Naive thymus-derived CD4-positive, alpha-beta T cell (primary cell): Measurements from ENCODE around the gene ADGRL1. TPM values are rescaled to one million over a fixed set of nuclear protein-coding genes. Genes with fewer than 3 reads are reported as not detected.
A peak's percentile ranks its signal among the peaks of the same experiment; 100 is the strongest.

Source experiments
- ATAC-seq: fragments of 150-1000 bp; cut with Tn5 transposase; 2 replicates; pipeline ENCODE4 v1.10.0; 2021; ENCODE audit warnings: mild to moderate bottlenecking, moderate library complexity
- CTCF ChIA-PET: fragments of 350-600 bp; sonication (Branson Sonifier 250); formaldehyde crosslinking; loops from one replicate; lab custom pipeline; 2021; ENCODE audit warnings: antibody characterized with exemption; lab: Charles Lee
- POLR2A ChIA-PET: fragments of 350-600 bp; sonication (Branson Sonifier 250); formaldehyde crosslinking; loops from one replicate; lab custom pipeline; 2021; ENCODE audit warnings: antibody characterized with exemption, inconsistent platforms; lab: Charles Lee
- DNase-seq, 9 donors: peaks; one replicate each; pipeline versions ENCODE4 v3.0.0 to v3.0.0-alpha.2; 2020 to 2022; ENCODE audit warnings: mixed read lengths in 1 of 9
- H3K27ac ChIP-seq: one replicate; pipeline ENCODE4 v1.7.0; 2013; ENCODE audit warnings: mild to moderate bottlenecking, low read depth, low read length, moderate library complexity
- H3K27me3 ChIP-seq, 2 donors: one replicate each; pipeline ENCODE4 v1.7.0; 2013; ENCODE audit warnings: low read length in 2 of 2, mild to moderate bottlenecking in 2 of 2, moderate library complexity in 2 of 2; ENCODE audit not compliant: control insufficient read depth in 2 of 2, insufficient read depth in 2 of 2
- H3K36me3 ChIP-seq, 3 experiments: 1 replicate in 2 of 3; 2 replicates in 1 of 3; pipeline ENCODE4 v1.7.0; 2013; ENCODE audit warnings: low read length in 3 of 3, mild to moderate bottlenecking in 3 of 3, moderate library complexity in 1 of 3; ENCODE audit not compliant: insufficient read depth in 3 of 3, control insufficient read depth in 2 of 3
- H3K4me1 ChIP-seq, 2 donors: one replicate each; pipeline ENCODE4 v1.7.0; 2013; ENCODE audit warnings: low read length in 2 of 2, mild to moderate bottlenecking in 2 of 2, moderate library complexity in 1 of 2; ENCODE audit not compliant: control insufficient read depth in 2 of 2, insufficient read depth in 2 of 2
- H3K4me3 ChIP-seq: 2 replicates; pipeline ENCODE4 v1.7.0; 2013; ENCODE audit warnings: mild to moderate bottlenecking, low read length
- H3K9me3 ChIP-seq, 3 experiments: 1 replicate in 2 of 3; 2 replicates in 1 of 3; pipeline ENCODE4 v1.7.0; 2013; ENCODE audit warnings: low read length in 3 of 3; ENCODE audit not compliant: control insufficient read depth in 2 of 3
- H3K27ac Mint-ChIP-seq, 9 donors: one replicate each; pipeline ENCODE4 v1.8.0; 2020 to 2022; ENCODE audit warnings: mixed read lengths in 9 of 9, mild to moderate bottlenecking in 8 of 9, moderate library complexity in 5 of 9, inconsistent platforms in 2 of 9
- H3K27me3 Mint-ChIP-seq, 5 donors: one replicate each; pipeline ENCODE4 v1.8.0; 2021 to 2022; ENCODE audit warnings: mixed read lengths in 5 of 5, mild to moderate bottlenecking in 1 of 5
- H3K36me3 Mint-ChIP-seq, 5 donors: one replicate each; pipeline ENCODE4 v1.8.0; 2020 to 2022; ENCODE audit warnings: mixed read lengths in 5 of 5, mild to moderate bottlenecking in 3 of 5, inconsistent platforms in 1 of 5
- H3K4me1 Mint-ChIP-seq, 7 donors: one replicate each; pipeline ENCODE4 v1.8.0; 2020 to 2022; ENCODE audit warnings: mixed read lengths in 7 of 7, mild to moderate bottlenecking in 3 of 7, inconsistent platforms in 1 of 7
- H3K4me3 Mint-ChIP-seq, 10 donors: one replicate each; pipeline ENCODE4 v1.8.0; 2020 to 2022; ENCODE audit warnings: mild to moderate bottlenecking in 10 of 10, mixed read lengths in 10 of 10, moderate library complexity in 6 of 10, inconsistent platforms in 2 of 10
- H3K9me3 Mint-ChIP-seq, 11 donors: one replicate each; pipeline ENCODE4 v1.8.0; 2020 to 2022; ENCODE audit warnings: mixed read lengths in 11 of 11, mild to moderate bottlenecking in 4 of 11, inconsistent platforms in 1 of 11, moderate library complexity in 1 of 11
- intact Hi-C, 2 donors: fragments of 100-400 bp; cut with micrococcal nuclease; formaldehyde crosslinking; loops; one replicate each; pipeline ENCODE4 v1.15.1; 2023
- polyA plus RNA-seq, 2 donors: library from polyadenylated mRNA; unstranded; fragments of 300-500 nt; fragmentation: Illumina TruSeq; gene quantifications; one replicate each; pipeline ENCODE4 v1.2.3, GENCODE V29; 2021
- total RNA-seq, 6 experiments: library from RNA in 5 of 6; stranded (reverse) in 5 of 6; gene quantifications; 1 replicate in 5 of 6; 2 replicates in 1 of 6; pipeline ENCODE4 v1.2.3 and lab custom pipeline; 2021 to 2026

Gene ADGRL1
- total and polyA plus RNA-seq, 7 experiments from 2014 or later = 0.72 to 39.4 (median 31.1) TPM

DNA sequence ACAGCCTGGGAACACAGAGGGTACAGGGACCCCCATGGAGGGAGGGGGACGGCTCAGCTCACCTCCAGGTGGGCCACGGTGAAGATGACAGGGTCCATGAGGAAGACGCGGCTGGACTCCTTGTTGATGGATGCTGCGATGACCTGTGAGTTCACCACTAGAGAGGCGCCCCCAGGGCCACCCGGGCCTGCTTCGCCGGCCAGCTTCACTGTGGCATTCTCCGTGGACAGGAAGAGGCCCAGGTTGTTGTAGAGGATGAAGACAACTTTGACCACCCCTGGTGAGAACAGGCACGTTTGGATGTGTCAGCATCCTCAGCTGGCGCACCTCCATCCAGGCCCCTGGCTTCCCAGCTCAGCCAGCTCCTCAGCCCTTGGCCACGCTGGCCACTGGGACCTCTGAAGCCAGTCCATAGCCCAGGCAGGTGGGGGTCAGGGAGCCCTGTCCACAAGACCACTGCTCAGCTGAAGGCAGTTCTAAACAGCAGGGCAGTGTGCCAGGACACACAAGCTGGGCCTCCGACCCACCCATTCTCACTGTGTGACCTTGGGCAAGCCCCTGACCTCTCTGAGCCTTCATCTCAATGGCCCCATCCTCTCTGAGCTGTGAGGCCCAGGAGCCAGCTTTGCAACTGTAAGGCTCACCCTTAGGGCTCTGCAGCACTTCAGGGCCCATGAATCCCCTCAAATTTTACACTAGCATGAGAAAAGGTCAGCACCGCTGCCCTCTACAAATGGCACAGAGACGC lies 47.5 kb downstream of the ADGRL1 start:
- CTCF ChIA-PET = interaction anchor here (1.3 kb wide), 1 partner anchor 10 kb away, joined by 3 read pairs; no protein-coding TSS in a partner anchor
- H3K9me3 Mint-ChIP-seq = no peaks in the 10 kb centered on the region
- H3K36me3 ChIP-seq = peaks cover 0 to 81% (median 7%) of the 10 kb centered on the region in 3 experiments
- no peaks in the 10 kb centered on the region for H3K27me3 ChIP-seq
- no peak for DNase-seq
- no peaks in the 10 kb centered on the region for H3K9me3 ChIP-seq
- H3K27ac ChIP-seq = no peak overlapping the region
- peaks cover 0 to 23% (median 3%) of the 10 kb centered on the region in 5 donors for H3K36me3 Mint-ChIP-seq
- no peak overlapping the region for H3K27ac Mint-ChIP-seq
- H3K27me3 Mint-ChIP-seq = no peaks in the 10 kb centered on the region
- ATAC-seq = no peak
- no peaks in the 10 kb centered on the region for H3K4me1 Mint-ChIP-seq
- no peak overlapping the region for H3K4me3 Mint-ChIP-seq
- intact Hi-C loops = no loop called here
- POLR2A ChIA-PET = interaction anchor here (1.4 kb wide), 1 partner anchor 9 kb away, joined by 4 read pairs; no protein-coding TSS in a partner anchor
- no peak overlapping the region for H3K4me3 ChIP-seq
- H3K4me1 ChIP-seq = no peaks in the 10 kb centered on the region

DNA sequence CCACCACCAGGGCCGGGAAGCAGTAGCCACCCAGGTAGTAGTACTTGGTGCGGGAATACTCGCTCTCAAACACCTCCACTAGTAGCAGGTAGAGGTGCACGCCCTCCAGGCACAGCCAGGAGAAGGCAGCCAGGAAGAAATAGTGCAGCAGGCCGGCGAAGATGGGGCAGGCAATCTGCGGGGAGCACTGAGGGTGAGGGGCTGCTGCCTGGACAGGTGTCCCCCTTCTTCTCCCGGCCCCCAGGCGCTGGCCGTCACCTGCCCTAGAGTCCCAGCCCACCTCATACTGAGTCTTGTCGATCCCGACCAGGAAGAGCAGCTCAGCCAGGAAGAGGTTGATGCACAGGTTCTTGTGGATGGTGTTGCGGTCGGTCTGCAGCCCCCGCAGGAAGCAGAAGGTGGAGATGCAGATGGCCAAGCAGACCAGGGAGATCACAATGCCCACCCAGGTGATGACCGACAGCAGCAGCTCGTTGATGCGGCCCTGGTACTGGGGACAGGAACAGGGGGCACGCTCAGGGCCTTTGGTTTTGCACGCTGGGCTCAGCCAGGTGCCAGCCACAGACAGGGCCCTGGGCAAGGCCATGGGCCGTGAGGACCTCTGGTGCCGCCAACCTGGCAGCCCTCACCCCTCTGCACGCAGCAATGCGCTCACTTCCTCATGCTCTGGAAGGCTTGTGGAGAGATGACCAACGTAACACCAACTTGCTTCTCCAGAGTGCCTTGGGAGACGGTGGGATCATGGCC lies 48.8 kb downstream of the ADGRL1 start:
- ChIA-PET POLR2A (interaction anchor here (1.9 kb wide), 1 partner anchor 11 kb away, joined by 4 read pairs; no protein-coding TSS in a partner anchor), CTCF (no interaction called here)
- peaks cover 0 to 5% (median 4%) of the 10 kb centered on the region in 7 donors for H3K4me1 Mint-ChIP-seq
- peaks cover 0 to 79% (median 6%) of the 10 kb centered on the region in 3 experiments for H3K36me3 ChIP-seq
- DNase-seq = no peak
- no peak overlapping the region for H3K27ac ChIP-seq
- H3K9me3 Mint-ChIP-seq = no peaks in the 10 kb centered on the region
- H3K4me3 Mint-ChIP-seq = no peak overlapping the region
- H3K27me3 Mint-ChIP-seq = no peaks in the 10 kb centered on the region
- H3K9me3 ChIP-seq = no peaks in the 10 kb centered on the region
- peak overlapping the region in 2 of 9 donors; percentile 17 to 70 for H3K27ac Mint-ChIP-seq
- H3K4me3 ChIP-seq = no peak overlapping the region
- intact Hi-C loops = no loop called here
- H3K27me3 ChIP-seq = no peaks in the 10 kb centered on the region
- no peak for ATAC-seq
- H3K4me1 ChIP-seq = no peaks in the 10 kb centered on the region
- peaks cover 0 to 20% (median 7%) of the 10 kb centered on the region in 5 donors for H3K36me3 Mint-ChIP-seq

DNA sequence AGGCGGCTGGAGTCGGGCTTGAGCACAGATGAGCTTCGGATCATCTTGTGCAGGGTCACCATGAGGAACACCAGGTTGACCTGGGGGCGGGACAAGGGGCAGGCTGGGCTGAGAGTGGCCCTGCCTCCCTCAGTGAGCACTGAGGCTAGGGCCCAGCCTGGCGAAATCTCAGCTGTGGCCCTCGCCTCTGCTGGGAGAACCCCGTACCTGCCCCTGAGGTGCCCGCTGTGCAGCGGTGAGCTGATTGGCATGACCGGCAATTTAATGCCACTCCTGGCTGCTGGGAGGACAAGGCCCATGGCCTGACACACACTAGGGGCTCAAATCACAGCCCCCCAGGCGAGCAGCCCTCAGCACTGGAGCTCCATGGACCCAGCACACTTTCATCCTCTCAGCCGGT lies 49.8 kb downstream of the ADGRL1 start:
- Histone ChIP-seq H3K9me3 (no peaks in the 10 kb centered on the region), H3K4me3 (no peak overlapping the region), H3K27me3 (no peaks in the 10 kb centered on the region), H3K36me3 (peaks cover 0 to 77% (median 8%) of the 10 kb centered on the region in 3 experiments), H3K4me1 (no peaks in the 10 kb centered on the region), H3K27ac (no peak overlapping the region)
- H3K36me3 Mint-ChIP-seq = peaks cover 0 to 25% (median 7%) of the 10 kb centered on the region in 5 donors
- H3K4me3 Mint-ChIP-seq = no peak overlapping the region
- DNase-seq = no peak
- ChIA-PET CTCF (no interaction called here), POLR2A (interaction anchor here (0.9 to 1.9 kb wide), 2 partner anchors 12 to 19 kb away, joined by 3 to 4 read pairs; no protein-coding TSS in a partner anchor)
- no peaks in the 10 kb centered on the region for H3K27me3 Mint-ChIP-seq
- H3K27ac Mint-ChIP-seq = peak overlapping the region in 1 of 9 donors; percentile 56
- H3K4me1 Mint-ChIP-seq = peaks cover 0 to 11% (median 5%) of the 10 kb centered on the region in 7 donors
- no peaks in the 10 kb centered on the region for H3K9me3 Mint-ChIP-seq
- no peak for ATAC-seq
- intact Hi-C loops = no loop called here

DNA sequence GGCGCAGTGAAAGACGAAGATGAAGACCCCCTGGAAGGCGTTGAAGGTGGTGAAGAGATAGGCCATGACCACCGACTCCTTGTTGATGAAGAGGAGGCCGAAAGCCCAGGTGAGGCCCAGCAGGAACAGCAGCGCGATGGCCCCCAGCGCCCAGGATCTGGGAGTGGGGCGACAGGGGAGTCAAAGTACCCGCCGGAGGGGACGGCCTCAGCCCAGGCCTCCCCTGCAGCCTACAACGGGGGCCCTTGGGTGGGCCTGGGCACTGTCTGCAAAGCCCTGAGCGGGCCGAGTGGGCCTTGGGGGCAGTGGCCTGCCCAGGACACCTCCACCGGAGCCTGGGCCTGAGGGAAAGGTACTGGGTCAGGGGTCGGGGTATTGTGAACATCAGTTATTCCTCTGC lies 50.6 kb downstream of the ADGRL1 start:
- ATAC-seq (no peak), DNase-seq (no peak)
- Mint-ChIP-seq H3K27me3 (no peaks in the 10 kb centered on the region), H3K9me3 (no peaks in the 10 kb centered on the region), H3K4me3 (no peak overlapping the region), H3K27ac (no peak overlapping the region), H3K36me3 (peaks cover 0 to 25% (median 7%) of the 10 kb centered on the region in 5 donors), H3K4me1 (peaks cover 0 to 14% (median 5%) of the 10 kb centered on the region in 7 donors)
- Histone ChIP-seq H3K27me3 (no peaks in the 10 kb centered on the region), H3K9me3 (no peaks in the 10 kb centered on the region), H3K4me1 (peaks cover 2 to 4% of the 10 kb centered on the region in 2 donors), H3K27ac (no peak overlapping the region), H3K4me3 (no peak overlapping the region), H3K36me3 (peaks cover 0 to 76% (median 8%) of the 10 kb centered on the region in 3 experiments)
- ChIA-PET POLR2A (interaction anchor here (1.9 kb wide), 1 partner anchor 13 kb away, joined by 4 read pairs; no protein-coding TSS in a partner anchor), CTCF (no interaction called here)
- intact Hi-C loops = no loop called here

DNA sequence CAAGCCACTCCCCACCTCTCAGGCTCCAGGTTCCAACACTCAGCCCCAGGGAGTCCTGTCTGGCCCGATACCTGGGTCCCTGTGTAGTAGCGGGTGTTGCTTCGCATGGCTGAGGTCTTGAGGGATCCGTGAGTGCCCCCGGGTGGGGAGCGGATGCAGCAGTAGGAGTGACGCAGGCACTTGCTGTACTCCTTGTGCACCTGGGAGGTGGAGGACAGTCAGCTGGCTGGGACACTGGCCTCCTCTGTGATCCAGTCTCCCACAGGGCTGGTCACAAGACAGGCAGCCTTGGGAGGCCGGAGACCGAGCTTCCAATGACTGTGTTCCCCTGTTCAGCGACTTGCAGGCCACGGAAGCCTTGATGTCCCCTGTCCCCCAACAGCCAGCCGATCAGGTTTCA lies 53.3 kb downstream of the ADGRL1 start:
- H3K27ac ChIP-seq = no peak overlapping the region
- Mint-ChIP-seq H3K4me1 (peaks cover 16 to 40% (median 27%) of the 10 kb centered on the region in 7 donors), H3K36me3 (peaks cover 0 to 21% (median 7%) of the 10 kb centered on the region in 5 donors), H3K27me3 (no peaks in the 10 kb centered on the region), H3K4me3 (no peak overlapping the region), H3K27ac (peak overlapping the region in 8 of 9 donors; percentile 11 to 94 (median 76)), H3K9me3 (peaks cover 0 to 2% (median 0%) of the 10 kb centered on the region in 11 donors)
- ATAC-seq = no peak
- peaks cover 23 to 30% of the 10 kb centered on the region in 2 donors for H3K4me1 ChIP-seq
- POLR2A ChIA-PET = interaction anchor here (1.0 to 1.3 kb wide), 2 partner anchors 16 to 44 kb away, joined by 3 to 4 read pairs; no protein-coding TSS in a partner anchor
- H3K9me3 ChIP-seq = no peaks in the 10 kb centered on the region
- H3K4me3 ChIP-seq = no peak overlapping the region
- CTCF ChIA-PET = interaction anchor here (0.5 to 0.9 kb wide), 2 partner anchors 16 to 369 kb away, joined by 3 read pairs; no protein-coding TSS in a partner anchor
- no peak for DNase-seq
- H3K36me3 ChIP-seq = peaks cover 0 to 53% (median 8%) of the 10 kb centered on the region in 3 experiments
- H3K27me3 ChIP-seq = no peaks in the 10 kb centered on the region
- intact Hi-C loops = no loop called here
